HepG2 (cell line): Measurements from ENCODE around the gene MIDN. TPM values are rescaled to one million over a fixed set of nuclear protein-coding genes. Genes with fewer than 3 reads are reported as not detected.

Experiments
- ATAD3A ChIP-seq: sonication (generic); formaldehyde crosslinking; IDR thresholded peaks from 2 replicates; pipeline ENCODE4 v1.4.0; 2020; ENCODE audit warnings: missing genetic modification reagents
- CEBPB ChIP-seq: IDR thresholded peaks from 2 replicates; pipeline ENCODE4 v1.6.1; 2011; ENCODE audit warnings: low read depth, low read length, improper control_type of control experiment, borderline replicate concordance
- ELF1 ChIP-seq: sonication (generic); formaldehyde crosslinking; IDR thresholded peaks from 2 replicates; pipeline ENCODE4 v1.4.0; 2020; ENCODE audit warnings: missing genetic modification reagents
- NR3C1 ChIP-seq: sonication (generic); formaldehyde crosslinking; IDR thresholded peaks from 2 replicates; pipeline ENCODE4 v1.4.0; 2020; ENCODE audit warnings: missing genetic modification reagents
- U2AF1 ChIP-seq: fragments of 200-400 bp; formaldehyde crosslinking; optimal IDR thresholded peaks from 2 replicates; pipeline ENCODE3; 2017; ENCODE audit warnings: mild to moderate bottlenecking, low read depth, low read length
- ZKSCAN8 ChIP-seq: IDR thresholded peaks from 2 replicates; pipeline ENCODE4 v1.6.1; 2016; ENCODE audit warnings: borderline replicate concordance, missing genetic modification reagents, missing compliant biosample characterization
- ZNF382 ChIP-seq: sonication (generic); formaldehyde crosslinking; IDR thresholded peaks from 2 replicates; pipeline ENCODE4 v1.5.0; 2020; ENCODE audit warnings: missing genetic modification reagents, mild to moderate bottlenecking, borderline replicate concordance
- ZNF772 ChIP-seq: sonication (generic); formaldehyde crosslinking; IDR thresholded peaks from 2 replicates; pipeline ENCODE4 v1.5.0; 2020; ENCODE audit warnings: mild to moderate bottlenecking, missing genetic modification reagents
- ZNF792 ChIP-seq: IDR thresholded peaks from 2 replicates; pipeline ENCODE4 v1.6.1; 2016
- ZNF841 ChIP-seq: sonication (generic); formaldehyde crosslinking; IDR thresholded peaks from 2 replicates; pipeline ENCODE4 v1.8.1; 2023; ENCODE audit warnings: missing genetic modification reagents, borderline replicate concordance
- ZNF891 ChIP-seq: sonication (generic); formaldehyde crosslinking; IDR thresholded peaks from 2 replicates; pipeline ENCODE4 v1.5.0; 2020; ENCODE audit warnings: mild to moderate bottlenecking, missing genetic modification reagents
- polyA plus RNA-seq, 8 experiments: library from polyadenylated mRNA; depleted of rRNA in 3 of 8; stranded (reverse) in 7 of 8; unstranded in 1 of 8; fragments of >200 nt; fragmentation: Illumina TruSeq in 4 of 8; extraction: Trizol in 4 of 8; gene quantifications; 2 replicates each; pipeline versions ENCODE4 v1.2.1 to v1.2.3, GENCODE V29; 2011 to 2016; ENCODE audit warnings: low read depth in 4 of 8, missing spikeins in 1 of 8, mixed read lengths in 1 of 8; ENCODE audit not compliant: insufficient read depth in 1 of 8
- total RNA-seq, 5 experiments: library from RNA; depleted of rRNA; stranded (reverse); fragments of >200 nt; fragmentation: Illumina TruSeq; extraction: Trizol; gene quantifications; 2 replicates each; pipeline ENCODE4 v1.2.3, GENCODE V29; 2016; ENCODE audit warnings: low read depth in 1 of 5
- TF ChIP-seq, protein P1 (sequence below): sonication (generic); formaldehyde crosslinking; IDR thresholded peaks from 2 replicates; pipeline ENCODE4 v1.4.0; 2020; ENCODE audit warnings: missing genetic modification reagents
- TF ChIP-seq, protein P2 (sequence below): sonication (generic); formaldehyde crosslinking; IDR thresholded peaks from 2 replicates; pipeline ENCODE4 v1.8.1; 2023; ENCODE audit warnings: mild to moderate bottlenecking, moderate library complexity, missing genetic modification reagents
- TF ChIP-seq, protein P3 (sequence below): sonication (generic); formaldehyde crosslinking; IDR thresholded peaks from 2 replicates; pipeline ENCODE4 v1.8.1; 2023; ENCODE audit warnings: mild to moderate bottlenecking, missing genetic modification reagents
- TF ChIP-seq, protein P4 (sequence below), 2 experiments: fragments of 450-650 bp in 1 of 2; sonication (generic) in 1 of 2; formaldehyde crosslinking; IDR thresholded peaks; 2 replicates each; pipeline versions ENCODE4 v1.5.0 to v1.8.0; 2020 to 2022; ENCODE audit warnings: mild to moderate bottlenecking in 1 of 2, missing genetic modification reagents in 1 of 2
- TF ChIP-seq, protein P5 (sequence below): IDR thresholded peaks from 2 replicates; pipeline ENCODE4 v1.6.1; 2012; ENCODE audit warnings: inconsistent platforms
- TF ChIP-seq, protein P6 (sequence below): sonication (generic); formaldehyde crosslinking; conservative IDR thresholded peaks from 2 replicates; pipeline ENCODE4 v1.8.1; 2023; ENCODE audit warnings: missing genetic modification reagents
- TF ChIP-seq, protein P7 (sequence below): IDR thresholded peaks from 2 replicates; pipeline ENCODE4 v1.6.1; 2016; ENCODE audit warnings: missing genetic modification reagents, missing compliant biosample characterization
- TF ChIP-seq, protein P8 (sequence below): sonication (generic); formaldehyde crosslinking; IDR thresholded peaks from 2 replicates; pipeline ENCODE4 v1.8.1; 2023; ENCODE audit warnings: missing genetic modification reagents, mild to moderate bottlenecking, borderline replicate concordance
- TF ChIP-seq, protein P9 (sequence below): sonication (generic); formaldehyde crosslinking; IDR thresholded peaks from 2 replicates; pipeline ENCODE4 v1.8.1; 2023; ENCODE audit warnings: mild to moderate bottlenecking, missing genetic modification reagents

MIDN gene
- total and polyA plus RNA-seq, 2 of the 13 experiments (the other 11 are each of a cell fraction or from before 2014, with no cell fraction given): 8.4 to 18.0 TPM

DNA sequence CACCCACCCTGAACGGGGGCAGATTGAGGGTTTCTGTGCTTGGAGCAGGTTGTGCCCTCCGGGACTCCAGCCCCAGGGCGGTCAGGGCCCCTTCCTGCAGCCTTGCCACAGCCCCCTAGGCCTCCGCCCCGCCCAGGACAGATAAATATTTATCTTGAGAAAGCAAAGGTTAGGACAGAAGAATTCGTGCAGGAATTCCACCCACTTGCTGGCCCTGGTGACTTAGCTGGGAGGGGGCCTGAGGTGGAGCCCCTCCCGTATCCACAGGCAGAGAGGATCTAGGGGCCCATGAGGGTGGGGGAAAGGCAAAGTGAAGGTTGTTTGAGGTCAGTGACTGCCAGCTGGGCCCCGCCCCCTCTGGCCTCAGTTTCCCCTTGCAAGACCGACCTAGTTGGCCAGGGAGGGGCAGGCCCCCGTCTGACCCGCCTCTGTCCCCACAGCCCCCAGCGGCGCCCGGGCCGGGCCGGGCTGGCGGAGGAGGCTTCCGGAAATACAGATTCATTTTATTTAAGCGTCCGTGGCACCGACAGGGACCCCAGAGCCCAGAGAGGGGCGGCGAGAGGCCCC lies 5.2 kb downstream of the MIDN start (continued):
- no peak for TF ChIP-seq ELF1 (CRISPR knock-in tag)
- TF ChIP-seq, protein P1, sequence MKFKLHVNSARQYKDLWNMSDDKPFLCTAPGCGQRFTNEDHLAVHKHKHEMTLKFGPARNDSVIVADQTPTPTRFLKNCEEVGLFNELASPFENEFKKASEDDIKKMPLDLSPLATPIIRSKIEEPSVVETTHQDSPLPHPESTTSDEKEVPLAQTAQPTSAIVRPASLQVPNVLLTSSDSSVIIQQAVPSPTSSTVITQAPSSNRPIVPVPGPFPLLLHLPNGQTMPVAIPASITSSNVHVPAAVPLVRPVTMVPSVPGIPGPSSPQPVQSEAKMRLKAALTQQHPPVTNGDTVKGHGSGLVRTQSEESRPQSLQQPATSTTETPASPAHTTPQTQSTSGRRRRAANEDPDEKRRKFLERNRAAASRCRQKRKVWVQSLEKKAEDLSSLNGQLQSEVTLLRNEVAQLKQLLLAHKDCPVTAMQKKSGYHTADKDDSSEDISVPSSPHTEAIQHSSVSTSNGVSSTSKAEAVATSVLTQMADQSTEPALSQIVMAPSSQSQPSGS (CRISPR knock-in tag): peak; percentile 25; the same call in 1 of the 2 replicates
- no peak for TF ChIP-seq ZNF772 (CRISPR knock-in tag)
- TF ChIP-seq, protein P2, sequence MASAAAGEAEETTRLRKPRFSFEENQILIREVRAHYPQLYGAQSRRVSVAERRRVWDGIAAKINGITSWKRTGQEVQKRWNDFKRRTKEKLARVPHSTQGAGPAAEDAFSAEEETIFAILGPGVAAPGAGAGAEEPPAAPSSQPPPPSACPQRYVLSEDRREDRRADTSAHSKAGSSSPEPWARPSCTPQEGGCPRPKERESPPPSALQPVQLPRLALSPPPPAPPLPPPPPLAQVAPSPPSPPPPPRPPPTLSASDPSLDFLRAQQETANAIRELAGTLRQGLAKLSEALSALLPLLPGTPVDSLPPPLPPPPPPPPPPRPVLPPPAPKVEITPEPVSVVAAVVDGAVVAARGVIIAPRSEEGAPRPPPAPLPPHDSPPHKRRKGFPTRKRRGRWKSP (CRISPR knock-in tag): no peak
- TF ChIP-seq, protein P3, sequence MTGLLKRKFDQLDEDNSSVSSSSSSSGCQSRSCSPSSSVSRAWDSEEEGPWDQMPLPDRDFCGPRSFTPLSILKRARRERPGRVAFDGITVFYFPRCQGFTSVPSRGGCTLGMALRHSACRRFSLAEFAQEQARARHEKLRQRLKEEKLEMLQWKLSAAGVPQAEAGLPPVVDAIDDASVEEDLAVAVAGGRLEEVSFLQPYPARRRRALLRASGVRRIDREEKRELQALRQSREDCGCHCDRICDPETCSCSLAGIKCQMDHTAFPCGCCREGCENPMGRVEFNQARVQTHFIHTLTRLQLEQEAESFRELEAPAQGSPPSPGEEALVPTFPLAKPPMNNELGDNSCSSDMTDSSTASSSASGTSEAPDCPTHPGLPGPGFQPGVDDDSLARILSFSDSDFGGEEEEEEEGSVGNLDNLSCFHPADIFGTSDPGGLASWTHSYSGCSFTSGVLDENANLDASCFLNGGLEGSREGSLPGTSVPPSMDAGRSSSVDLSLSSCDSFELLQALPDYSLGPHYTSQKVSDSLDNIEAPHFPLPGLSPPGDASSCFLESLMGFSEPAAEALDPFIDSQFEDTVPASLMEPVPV (CRISPR knock-in tag): peak; percentile 72; the same call in 1 of the 2 replicates
- TF ChIP-seq, protein P4, sequence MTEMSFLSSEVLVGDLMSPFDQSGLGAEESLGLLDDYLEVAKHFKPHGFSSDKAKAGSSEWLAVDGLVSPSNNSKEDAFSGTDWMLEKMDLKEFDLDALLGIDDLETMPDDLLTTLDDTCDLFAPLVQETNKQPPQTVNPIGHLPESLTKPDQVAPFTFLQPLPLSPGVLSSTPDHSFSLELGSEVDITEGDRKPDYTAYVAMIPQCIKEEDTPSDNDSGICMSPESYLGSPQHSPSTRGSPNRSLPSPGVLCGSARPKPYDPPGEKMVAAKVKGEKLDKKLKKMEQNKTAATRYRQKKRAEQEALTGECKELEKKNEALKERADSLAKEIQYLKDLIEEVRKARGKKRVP (CRISPR knock-in tag; IDR thresholded peaks at IDR 0.05): no peak
- TF ChIP-seq, protein P5, sequence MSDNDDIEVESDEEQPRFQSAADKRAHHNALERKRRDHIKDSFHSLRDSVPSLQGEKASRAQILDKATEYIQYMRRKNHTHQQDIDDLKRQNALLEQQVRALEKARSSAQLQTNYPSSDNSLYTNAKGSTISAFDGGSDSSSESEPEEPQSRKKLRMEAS: peak; percentile 55; the same call in 1 of the 2 replicates
- peak; percentile 71 for TF ChIP-seq U2AF1
- TF ChIP-seq ATAD3A: no peak
- TF ChIP-seq, protein P6, sequence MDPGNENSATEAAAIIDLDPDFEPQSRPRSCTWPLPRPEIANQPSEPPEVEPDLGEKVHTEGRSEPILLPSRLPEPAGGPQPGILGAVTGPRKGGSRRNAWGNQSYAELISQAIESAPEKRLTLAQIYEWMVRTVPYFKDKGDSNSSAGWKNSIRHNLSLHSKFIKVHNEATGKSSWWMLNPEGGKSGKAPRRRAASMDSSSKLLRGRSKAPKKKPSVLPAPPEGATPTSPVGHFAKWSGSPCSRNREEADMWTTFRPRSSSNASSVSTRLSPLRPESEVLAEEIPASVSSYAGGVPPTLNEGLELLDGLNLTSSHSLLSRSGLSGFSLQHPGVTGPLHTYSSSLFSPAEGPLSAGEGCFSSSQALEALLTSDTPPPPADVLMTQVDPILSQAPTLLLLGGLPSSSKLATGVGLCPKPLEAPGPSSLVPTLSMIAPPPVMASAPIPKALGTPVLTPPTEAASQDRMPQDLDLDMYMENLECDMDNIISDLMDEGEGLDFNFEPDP: 0 out of 2 replicates have a peak, but pooled peaks have one; percentile 80
- TF ChIP-seq ZNF891 (CRISPR knock-in tag): no peak
- TF ChIP-seq CEBPB: no peak
- no peak for TF ChIP-seq ZNF382 (CRISPR knock-in tag)
- TF ChIP-seq NR3C1 (CRISPR knock-in tag): no peak
- no peak for TF ChIP-seq ZNF792 (CRISPR knock-in tag)
- TF ChIP-seq, protein P7, sequence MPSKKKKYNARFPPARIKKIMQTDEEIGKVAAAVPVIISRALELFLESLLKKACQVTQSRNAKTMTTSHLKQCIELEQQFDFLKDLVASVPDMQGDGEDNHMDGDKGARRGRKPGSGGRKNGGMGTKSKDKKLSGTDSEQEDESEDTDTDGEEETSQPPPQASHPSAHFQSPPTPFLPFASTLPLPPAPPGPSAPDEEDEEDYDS (CRISPR knock-in tag): 0 out of 2 replicates have a peak, but pooled peaks have one; percentile 31
- TF ChIP-seq ZNF841 (CRISPR knock-in tag): no peak
- TF ChIP-seq, protein P8, sequence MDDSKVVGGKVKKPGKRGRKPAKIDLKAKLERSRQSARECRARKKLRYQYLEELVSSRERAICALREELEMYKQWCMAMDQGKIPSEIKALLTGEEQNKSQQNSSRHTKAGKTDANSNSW (CRISPR knock-in tag): no peak
- TF ChIP-seq, protein P9, sequence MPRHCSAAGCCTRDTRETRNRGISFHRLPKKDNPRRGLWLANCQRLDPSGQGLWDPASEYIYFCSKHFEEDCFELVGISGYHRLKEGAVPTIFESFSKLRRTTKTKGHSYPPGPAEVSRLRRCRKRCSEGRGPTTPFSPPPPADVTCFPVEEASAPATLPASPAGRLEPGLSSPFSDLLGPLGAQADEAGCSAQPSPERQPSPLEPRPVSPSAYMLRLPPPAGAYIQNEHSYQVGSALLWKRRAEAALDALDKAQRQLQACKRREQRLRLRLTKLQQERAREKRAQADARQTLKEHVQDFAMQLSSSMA (CRISPR knock-in tag): peak; percentile 57; the same call in 1 of the 2 replicates
- TF ChIP-seq ZKSCAN8 (CRISPR knock-in tag): no peak
